H1 (cell line): Measurements from ENCODE around the gene ACYP2. TPM values are rescaled to one million over a fixed set of nuclear protein-coding genes. Genes with fewer than 3 reads are reported as not detected.
A peak's percentile ranks its signal among the peaks of the same experiment; 100 is the strongest.

Experiments used
- CTCF ChIA-PET: fragments of 300-600 bp; sonication (Branson Sonifier 250); formaldehyde crosslinking; loops from one replicate; lab custom pipeline; 2021; ENCODE audit not compliant: partially characterized antibody; lab: Charles Lee
- POLR2A ChIA-PET: fragments of 300-600 bp; sonication (Branson Sonifier 250); formaldehyde crosslinking; loops from one replicate; lab custom pipeline; 2021; ENCODE audit warnings: inconsistent platforms; ENCODE audit not compliant: partially characterized antibody; lab: Charles Lee
- DNase-seq, 2 experiments: peaks; one replicate each; pipeline versions ENCODE4 v3.0.0 to v3.0.0-alpha.2; 2010 to 2022; ENCODE audit warnings: low spot score in 2 of 2, low read depth in 1 of 2, mixed read lengths in 1 of 2
- FAIRE-seq: peaks from 2 replicates; lab custom pipeline; 2011; peaks lifted over from hg19 to GRCh38; lab: Jason Lieb, UNC
- H2AFZ ChIP-seq: 2 replicates; pipeline ENCODE4 v1.8.1; 2012; ENCODE audit warnings: low read length, inconsistent platforms
- H2AK5ac ChIP-seq: 2 replicates; pipeline ENCODE4 v1.6.1; 2013; ENCODE audit warnings: low read depth, low read length
- H2BK120ac ChIP-seq: replicated peaks from 2 replicates; pipeline ENCODE3; 2013; ENCODE audit warnings: low read depth, low read length, inconsistent platforms
- H2BK12ac ChIP-seq: 2 replicates; pipeline ENCODE4 v1.6.1; 2013; ENCODE audit warnings: low read depth, low read length
- H2BK15ac ChIP-seq: 2 replicates; pipeline ENCODE4 v1.6.1; 2013; ENCODE audit warnings: low read length
- H2BK20ac ChIP-seq: 2 replicates; pipeline ENCODE4 v1.6.1; 2013; ENCODE audit warnings: low read length
- H2BK5ac ChIP-seq: 2 replicates; pipeline ENCODE4 v1.6.1; 2013; ENCODE audit warnings: low read depth, low read length
- H3K14ac ChIP-seq: 2 replicates; pipeline ENCODE4 v1.6.1; 2013; ENCODE audit warnings: inconsistent platforms; ENCODE audit not compliant: insufficient read length
- H3K18ac ChIP-seq: 2 replicates; pipeline ENCODE4 v1.6.1; 2013; ENCODE audit warnings: low read length; ENCODE audit errors: extremely low read depth
- H3K23ac ChIP-seq: 2 replicates; pipeline ENCODE4 v1.6.1; 2013; ENCODE audit warnings: inconsistent platforms; ENCODE audit not compliant: insufficient read length
- H3K23me2 ChIP-seq: 2 replicates; pipeline ENCODE4 v1.6.1; 2013; ENCODE audit warnings: low read depth, low read length
- H3K27ac ChIP-seq: 2 replicates; pipeline ENCODE4 v1.6.1; 2011; ENCODE audit warnings: low read depth, low read length, inconsistent platforms
- H3K27me3 ChIP-seq, 4 experiments: replicated peaks in 1 of 4; 1 replicate in 1 of 4; 2 replicates in 3 of 4; pipeline versions ENCODE4 v1.6.1 to v1.8.1; 2011 to 2013; ENCODE audit warnings: low read length in 3 of 4, mild to moderate bottlenecking in 3 of 4, inconsistent platforms in 2 of 4, mixed read lengths in 2 of 4, moderate library complexity in 1 of 4; ENCODE audit not compliant: control insufficient read depth in 3 of 4, insufficient read depth in 3 of 4; ENCODE audit errors: extremely low read depth in 1 of 4
- H3K36me3 ChIP-seq, 4 experiments: 2 replicates each; pipeline versions ENCODE4 v1.6.1 to v1.8.1; 2011 to 2013; ENCODE audit warnings: mild to moderate bottlenecking in 4 of 4, low read length in 3 of 4, moderate library complexity in 2 of 4, control low read depth in 1 of 4, inconsistent platforms in 1 of 4; ENCODE audit not compliant: insufficient read depth in 4 of 4, control insufficient read depth in 2 of 4
- H3K4ac ChIP-seq: replicated peaks from 2 replicates; pipeline ENCODE3; 2013; ENCODE audit warnings: low read length, low read depth, mixed read lengths, inconsistent platforms; ENCODE audit not compliant: insufficient read length
- H3K4me1 ChIP-seq, 4 experiments: replicated peaks in 1 of 4; 1 replicate in 1 of 4; 2 replicates in 3 of 4; pipeline versions ENCODE4 v1.6.1 to v1.8.1; 2011 to 2013; ENCODE audit warnings: low read length in 3 of 4, inconsistent platforms in 2 of 4, mixed read lengths in 1 of 4; ENCODE audit not compliant: insufficient read depth in 4 of 4, control insufficient read depth in 3 of 4
- H3K4me2 ChIP-seq, 2 experiments: 2 replicates each; pipeline versions ENCODE4 v1.6.1 to v1.8.1; 2011 to 2013; ENCODE audit warnings: low read depth in 2 of 2, low read length in 2 of 2, control low read depth in 1 of 2, inconsistent platforms in 1 of 2, mild to moderate bottlenecking in 1 of 2; ENCODE audit not compliant: insufficient read depth in 1 of 2
- H3K4me3 ChIP-seq, 4 experiments: fragments of 200-600, 300-600 bp in 1 of 4; sonication (generic), shearing (Covaris generic), sonication (Bioruptor Twin) in 1 of 4; 2 replicates each; pipeline versions ENCODE4 v1.5.1 to v1.8.1; 2011 to 2016; ENCODE audit warnings: low read length in 4 of 4, low read depth in 3 of 4, control low read depth in 2 of 4, inconsistent platforms in 2 of 4, mild to moderate bottlenecking in 2 of 4, mixed read lengths in 1 of 4, moderate library complexity in 1 of 4; ENCODE audit not compliant: insufficient read depth in 2 of 4; ENCODE audit errors: extremely low read depth in 1 of 4
- H3K56ac ChIP-seq: replicated peaks from 2 replicates; pipeline ENCODE3; 2013; ENCODE audit warnings: low read depth, mild to moderate bottlenecking, mixed read lengths, low read length, inconsistent platforms; ENCODE audit not compliant: insufficient read length
- H3K79me1 ChIP-seq: 2 replicates; pipeline ENCODE4 v1.6.1; 2013; ENCODE audit warnings: low read depth, low read length, control low read depth
- H3K79me2 ChIP-seq, 2 experiments: 2 replicates each; pipeline versions ENCODE4 v1.6.1 to v1.8.1; 2012 to 2013; ENCODE audit warnings: low read length in 2 of 2, mild to moderate bottlenecking in 2 of 2, inconsistent platforms in 1 of 2; ENCODE audit not compliant: insufficient read depth in 2 of 2, control insufficient read depth in 1 of 2
- H3K9ac ChIP-seq, 4 experiments: replicated peaks in 1 of 4; 1 replicate in 1 of 4; 2 replicates in 3 of 4; pipeline versions ENCODE4 v1.6.1 to v1.8.1; 2011 to 2013; ENCODE audit warnings: low read depth in 3 of 4, low read length in 3 of 4, control low read depth in 2 of 4, mild to moderate bottlenecking in 2 of 4, moderate library complexity in 2 of 4, inconsistent platforms in 1 of 4; ENCODE audit errors: extremely low read depth in 1 of 4
- H3K9me3 ChIP-seq, 2 experiments: 2 replicates each; pipeline versions ENCODE4 v1.6.1 to v1.8.1; 2012 to 2013; ENCODE audit warnings: mild to moderate bottlenecking in 2 of 2, moderate library complexity in 2 of 2, control low read depth in 1 of 2, inconsistent platforms in 1 of 2, low read depth in 1 of 2, low read length in 1 of 2, mixed read lengths in 1 of 2; ENCODE audit not compliant: insufficient read depth in 2 of 2
- H4K20me1 ChIP-seq, 2 experiments: replicated peaks in 1 of 2; 2 replicates each; pipeline versions ENCODE3 to v1.8.1; 2011 to 2013; ENCODE audit warnings: inconsistent platforms in 2 of 2, low read length in 2 of 2, mild to moderate bottlenecking in 1 of 2; ENCODE audit not compliant: insufficient read depth in 2 of 2, control insufficient read depth in 1 of 2
- H4K5ac ChIP-seq: 2 replicates; pipeline ENCODE4 v1.6.1; 2013; ENCODE audit warnings: low read length, low read depth, mixed read lengths, inconsistent platforms; ENCODE audit not compliant: insufficient read length
- H4K8ac ChIP-seq: 2 replicates; pipeline ENCODE4 v1.8.0; 2013; ENCODE audit warnings: mild to moderate bottlenecking, moderate library complexity, low read length, inconsistent platforms; ENCODE audit not compliant: insufficient read depth; ENCODE audit errors: extremely low read depth
- H4K91ac ChIP-seq: replicated peaks from 2 replicates; pipeline ENCODE3; 2013; ENCODE audit warnings: low read length, mixed read lengths, inconsistent platforms; ENCODE audit not compliant: insufficient read length
- CTCF ChIP-seq, 3 experiments: IDR thresholded peaks; 1 replicate in 2 of 3; 2 replicates in 1 of 3; pipeline versions ENCODE4 v1.5.1 to v1.6.1; 2011; ENCODE audit warnings: low read length in 3 of 3, mild to moderate bottlenecking in 3 of 3, inconsistent platforms in 2 of 3, low read depth in 1 of 3, moderate library complexity in 1 of 3; ENCODE audit not compliant: insufficient read depth in 1 of 3; ENCODE audit errors: control extremely low read depth in 1 of 3
- EZH2 ChIP-seq: fragments of 200-600 bp; sonication (generic); IDR thresholded peaks from 2 replicates; pipeline ENCODE4 v1.7.1; 2012; ENCODE audit warnings: low read depth, mild to moderate bottlenecking, moderate library complexity, low read length, inconsistent platforms; ENCODE audit not compliant: severe bottlenecking
- GTF2F1 ChIP-seq: IDR thresholded peaks from 2 replicates; pipeline ENCODE4 v1.6.1; 2012; ENCODE audit warnings: low read depth, low read length, improper control_type of control experiment, borderline replicate concordance
- HDAC6 ChIP-seq: IDR thresholded peaks from one replicate; pipeline ENCODE4 v1.7.1; 2012; ENCODE audit warnings: low read depth, mild to moderate bottlenecking, inconsistent platforms, low read length, moderate library complexity
- KDM5A ChIP-seq: fragments of 200-600 bp; IDR thresholded peaks from 2 replicates; pipeline ENCODE4 v1.7.1; 2012; ENCODE audit warnings: mild to moderate bottlenecking, low read length, inconsistent platforms, mixed read lengths
- MAFK ChIP-seq: IDR thresholded peaks from 2 replicates; pipeline ENCODE4 v1.6.1; 2012; ENCODE audit warnings: low read depth, mild to moderate bottlenecking, improper control_type of control experiment, low read length
- RAD21 ChIP-seq, 2 experiments: IDR thresholded peaks in 1 of 2; conservative IDR thresholded peaks in 1 of 2; 2 replicates each; pipeline ENCODE4 v1.6.1; 2011; ENCODE audit warnings: low read depth in 2 of 2, low read length in 2 of 2, improper control_type of control experiment in 1 of 2, inconsistent platforms in 1 of 2, mild to moderate bottlenecking in 1 of 2, moderate library complexity in 1 of 2
- TAF7 ChIP-seq: optimal IDR thresholded peaks from 2 replicates; pipeline ENCODE3; 2011; ENCODE audit warnings: low read depth, mild to moderate bottlenecking, inconsistent platforms, low read length, moderate library complexity, borderline replicate concordance
- TCF12 ChIP-seq: IDR thresholded peaks from 2 replicates; pipeline ENCODE4 v1.6.1; 2011; ENCODE audit warnings: low read depth, mild to moderate bottlenecking, low read length
- WGBS, 2 experiments: shearing (Covaris generic) in 1 of 2; methylation state at CpG; one replicate each; pipeline versions ENCODE4 v1.1.6 to v1.1.7; 2013 to 2015; ENCODE audit warnings: low lambda C conversion rate in 2 of 2, mixed read lengths in 2 of 2, inconsistent platforms in 1 of 2, low coverage in 1 of 2, missing lambda C conversion rate in 1 of 2; ENCODE audit not compliant: insufficient replicate concordance in 2 of 2, insufficient coverage in 1 of 2, insufficient read length in 1 of 2; ENCODE audit errors: extremely low coverage in 1 of 2, missing lambda C conversion rate in 1 of 2; 5-methylcytosine and 5-hydroxymethylcytosine counted together
- polyA plus RNA-seq, 7 experiments: library from polyadenylated mRNA; depleted of rRNA in 3 of 7; stranded (reverse) in 5 of 7; unstranded in 2 of 7; fragments of >200 nt in 5 of 7; fragments of 200-250 nt in 2 of 7; gene quantifications; 1 replicate in 5 of 7; 2 replicates in 1 of 7; 4 replicates in 1 of 7; pipeline versions ENCODE4 v1.2.1 to v1.2.3, GENCODE V29; 2011 to 2013; ENCODE audit warnings: missing spikeins in 2 of 7, mixed read lengths in 2 of 7
- total RNA-seq: library from RNA; stranded (reverse); fragmentation: NEBNext Ultra II Directional; extraction: Animal tissue kit (Norgen Biotek cat#: 25700); gene quantifications from 2 replicates; pipeline ENCODE4 v1.2.1, GENCODE V29; 2021

The ACYP2 gene
- total and polyA plus RNA-seq, 2 of the 8 experiments (the other 6 are each of a cell fraction or from before 2014, with no cell fraction given) = 3.4 to 4.4 TPM

GRCh38 chr2:54336977-54337255 lies 221.5 kb downstream of the ACYP2 start (continued):
- no peak for TF ChIP-seq TAF7

- Histone ChIP-seq H3K9me3 (no peaks in the 10 kb centered on the region), H2BK12ac (no peak overlapping the region), H3K23me2 (no peaks in the 10 kb centered on the region), H3K79me1 (no peaks in the 10 kb centered on the region), H4K5ac (no peak overlapping the region), H3K36me3 (no peaks in the 10 kb centered on the region), H2BK5ac (no peak overlapping the region), H4K20me1 (no peaks in the 10 kb centered on the region), H4K91ac (no peak overlapping the region), H3K18ac (no peak overlapping the region), H2BK15ac (no peak overlapping the region), H2AFZ (no peak overlapping the region), H3K4ac (no peak overlapping the region), H3K9ac (no peak overlapping the region), H3K27me3 (no peaks in the 10 kb centered on the region), H3K4me2 (no peak overlapping the region), H3K27ac (no peak overlapping the region), H2BK120ac (no peak overlapping the region), H3K4me3 (no peak overlapping the region), H3K4me1 (no peaks in the 10 kb centered on the region), H3K14ac (no peak overlapping the region), H3K56ac (no peak overlapping the region), H2AK5ac (no peak overlapping the region), H2BK20ac (no peak overlapping the region), H4K8ac (no peak overlapping the region), H3K79me2 (no peaks in the 10 kb centered on the region), H3K23ac (no peak overlapping the region)
- POLR2A ChIA-PET = no interaction called here
- no peak for TF ChIP-seq KDM5A
- TF ChIP-seq EZH2 = no peak
- TF ChIP-seq CTCF (IDR thresholded peaks at IDR 0.05; ENCODE audit: control extremely low read depth in 1 of 3, insufficient read depth in 1 of 3, low read depth in 1 of 3, low read length in 3 of 3) = peak in 2 of 3 experiments; percentile 33 to 50; a peak in 2 of 4 replicates
- peak; percentile 63 to 67 for TF ChIP-seq RAD21 (IDR thresholded peaks at IDR 0.05 in 1 of 2, conservative IDR thresholded peaks at IDR 0.05 in 1 of 2; ENCODE audit: low read depth in 2 of 2, low read length in 2 of 2)
- no peak for TF ChIP-seq MAFK
- no peak for TF ChIP-seq HDAC6
- no peak for TF ChIP-seq GTF2F1
- no peak for TF ChIP-seq TCF12
- no peak for FAIRE-seq
- no peak for DNase-seq
- WGBS, 2 experiments = 52% methylated on average over 1 of the region's 1 CpG; no CpG with 5 or more reads in 1 of the 2 experiments
- CTCF ChIA-PET = interaction anchor here (0.6 to 3.7 kb wide), 9 partner anchors 9 to 1008 kb away, joined by 3 to 16 read pairs (median 4); a partner anchor contains a TSS
These were observed 226.2 kb downstream of the ACYP2 start for GRCh38 chr2:54341656-54342055.
